Right renal cortex interstitium (tissue), 3 donors: ENCODE data around the gene COTL1. TPM values are rescaled to one million over a fixed set of nuclear protein-coding genes. Genes with fewer than 3 reads are reported as not detected.

Source experiments
- DNase-seq, 3 donors: peaks; one replicate each; pipeline ENCODE4 v3.0.0-alpha.2; 2013; ENCODE audit warnings: low read depth in 3 of 3, low spot score in 2 of 3
- polyA plus RNA-seq, 3 donors: library from polyadenylated mRNA; unstranded; fragments of 120-200 nt; gene quantifications; one replicate each; pipeline ENCODE4 v1.2.1, GENCODE V29; 2013; ENCODE audit not compliant: insufficient read length in 3 of 3

COTL1 gene
- polyA plus RNA-seq = 100 to 1,000 TPM; 122 to 147 (median 137) TPM

- peak in 2 of 3 donors; percentile 87 to 93 for DNase-seq
Observed at GRCh38 chr16:84617791-84618580, at the start of gene COTL1. Gene COTL1 (minus strand): TSS chr16:84618078. CDS start chr16:84617914, 164 bp downstream.

- DNase-seq = no peak
Observed at GRCh38 chr16:84665843-84666242, 48.0 kb upstream of the COTL1 start.

- DNase-seq = no peak
Observed at GRCh38 chr16:84665359-84665758, 47.5 kb upstream of the COTL1 start.

- no peak for DNase-seq
Observed at GRCh38 chr16:84663433-84664101, 45.7 kb upstream of the COTL1 start.

GRCh38 chr16:84662471-84662870 is 44.6 kb upstream of the COTL1 start:
- DNase-seq = no peak

GRCh38 chr16:84661418-84662060 is 43.7 kb upstream of the COTL1 start:
- DNase-seq = no peak

GRCh38 chr16:84660973-84661372 is 43.1 kb upstream of the COTL1 start:
- DNase-seq = no peak

GRCh38 chr16:84659656-84660300 is 41.9 kb upstream of the COTL1 start:
- no peak for DNase-seq

- DNase-seq = no peak
Observed at GRCh38 chr16:84658690-84659089, 40.8 kb upstream of the COTL1 start.

GRCh38 chr16:84657229-84657837 is 39.5 kb upstream of the COTL1 start:
- DNase-seq = no peak

- no peak for DNase-seq
Observed at GRCh38 chr16:84656649-84657048, 38.8 kb upstream of the COTL1 start.

GRCh38 chr16:84654998-84655397 is 37.1 kb upstream of the COTL1 start:
- DNase-seq = no peak

- DNase-seq = no peak
Observed at GRCh38 chr16:84654238-84654637, 36.4 kb upstream of the COTL1 start.

- DNase-seq = no peak
Observed at GRCh38 chr16:84652566-84652965, 34.7 kb upstream of the COTL1 start.

- DNase-seq = no peak
Observed at GRCh38 chr16:84650062-84650991, 32.4 kb upstream of the COTL1 start.

GRCh38 chr16:84649511-84649861 is 31.6 kb upstream of the COTL1 start:
- DNase-seq = no peak

GRCh38 chr16:84648595-84649510 is 31.0 kb upstream of the COTL1 start:
- DNase-seq = no peak

GRCh38 chr16:84647828-84648594 is 30.1 kb upstream of the COTL1 start, which contains the start of gene KLHL36:
Gene KLHL36 (plus strand): TSS chr16:84648511. CDS start chr16:84650868, 2,357 bp downstream.
- no peak for DNase-seq
